ENCODE data around the gene C17orf78.
"Not testable (repeated sequence)": the region's sequence is repeated elsewhere in the genome, so short reads cannot be mapped to it uniquely, and the experiment has no call there.

C17orf78 gene

DNA sequence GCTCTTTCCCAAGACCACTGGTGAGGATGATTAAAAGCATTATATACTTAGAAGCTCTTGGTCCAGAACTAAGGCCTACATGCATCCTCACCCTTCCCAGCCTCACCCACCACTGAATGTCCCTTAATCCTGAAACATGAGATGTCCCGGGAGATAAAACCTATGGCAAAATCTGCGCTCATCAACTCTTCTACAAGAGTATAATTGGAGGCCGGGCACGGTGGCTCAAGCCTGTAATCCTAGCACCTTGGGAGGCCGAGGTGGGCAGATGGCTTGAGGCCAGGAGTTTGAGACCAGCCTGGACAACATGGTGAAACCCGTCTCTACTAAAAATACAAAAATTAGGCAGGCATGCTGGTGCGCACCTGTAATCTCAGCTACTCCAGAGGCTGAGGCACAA is 17.6 kb downstream of the C17orf78 start:
- no peak for DNase-seq (ENCODE audit: low read depth, low spot score)
- no peak overlapping the region for H3K4me3 ChIP-seq (ENCODE audit: low read depth, low read length)

DNA sequence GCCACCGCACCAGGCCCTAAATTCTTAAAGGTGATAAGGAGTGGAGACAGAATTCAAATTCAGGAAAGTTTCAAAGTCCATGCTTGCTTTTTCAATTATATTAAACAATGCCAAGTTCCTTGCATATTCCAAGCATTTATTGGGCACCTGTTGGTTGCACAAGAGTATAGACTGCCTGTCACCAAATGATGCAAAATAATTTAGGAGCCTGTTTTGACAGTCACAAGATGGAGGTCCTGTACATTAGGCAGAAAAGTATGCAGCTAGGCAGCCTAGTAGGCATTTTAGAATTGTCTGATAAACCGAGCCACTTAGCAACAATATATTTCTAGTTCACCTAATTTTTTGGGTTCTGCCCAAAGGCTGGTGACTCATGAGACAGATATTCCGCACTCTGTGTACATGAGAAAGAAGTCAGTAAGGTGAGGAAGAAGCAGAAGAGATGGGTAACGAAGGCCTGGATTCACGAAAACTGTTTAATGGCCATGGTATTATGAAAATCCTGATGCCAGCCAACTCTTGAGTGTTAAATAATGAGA is 23.5 kb downstream of the C17orf78 start:
- no peak for TF ChIP-seq CTCF (IDR thresholded peaks at IDR 0.05; ENCODE audit: low read depth, low read length)
- in situ Hi-C loops (cut with HindIII; ENCODE audit: low sequenced_read_pairs), result no loop called here
- H3K4me3 ChIP-seq (ENCODE audit: low read depth, low read length), result no peak overlapping the region
- DNase-seq (ENCODE audit: low read depth, low spot score), result peak; percentile 36

More for the DNA sequence above, 17.6 kb downstream of the C17orf78 start:
- in situ Hi-C loops (cut with HindIII; ENCODE audit: low sequenced_read_pairs), result no loop called here
- TF ChIP-seq CTCF (IDR thresholded peaks at IDR 0.05; ENCODE audit: low read depth, low read length), result no peak

DNA sequence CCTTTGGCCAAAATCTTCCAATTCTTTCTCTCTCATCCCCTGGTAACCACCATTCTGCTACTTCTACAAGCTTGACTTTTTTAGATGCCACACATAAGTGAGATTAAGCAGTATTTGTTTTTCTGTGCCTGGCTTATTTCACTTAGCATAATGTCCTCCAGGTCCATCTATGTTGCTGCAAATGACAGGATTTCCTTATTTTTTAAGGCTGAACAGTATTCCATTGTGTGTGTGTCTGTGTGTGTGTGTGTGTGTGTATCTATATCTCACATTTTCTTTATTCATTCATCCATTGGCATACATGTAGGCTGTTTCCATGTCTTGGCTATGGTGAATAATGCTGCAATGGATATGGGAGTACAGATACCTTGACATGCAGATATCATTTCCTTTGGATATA is 24.7 kb downstream of the C17orf78 start:
- in situ Hi-C loops (cut with HindIII; ENCODE audit: low sequenced_read_pairs), result no loop called here
- DNase-seq (ENCODE audit: low read depth, low spot score), result no peak
- H3K4me3 ChIP-seq (ENCODE audit: low read depth, low read length), result no peak overlapping the region
- no peak for TF ChIP-seq CTCF (IDR thresholded peaks at IDR 0.05; ENCODE audit: low read depth, low read length)

- DNase-seq (ENCODE audit: low read depth, low spot score); in situ Hi-C loops (cut with HindIII; ENCODE audit: low sequenced_read_pairs): not testable (repeated sequence)
- peak overlapping the region; percentile 76 for H3K4me3 ChIP-seq (ENCODE audit: low read depth, low read length)
These were observed 29.7 kb downstream of the C17orf78 start for GRCh38 chr17:37405522-37405921.

- no peak for TF ChIP-seq CTCF (IDR thresholded peaks at IDR 0.05; ENCODE audit: low read depth, low read length)
- in situ Hi-C loops (cut with HindIII; ENCODE audit: low sequenced_read_pairs), result no loop called here
These were observed 30.3 kb downstream of the C17orf78 start for GRCh38 chr17:37405955-37406634.

DNA sequence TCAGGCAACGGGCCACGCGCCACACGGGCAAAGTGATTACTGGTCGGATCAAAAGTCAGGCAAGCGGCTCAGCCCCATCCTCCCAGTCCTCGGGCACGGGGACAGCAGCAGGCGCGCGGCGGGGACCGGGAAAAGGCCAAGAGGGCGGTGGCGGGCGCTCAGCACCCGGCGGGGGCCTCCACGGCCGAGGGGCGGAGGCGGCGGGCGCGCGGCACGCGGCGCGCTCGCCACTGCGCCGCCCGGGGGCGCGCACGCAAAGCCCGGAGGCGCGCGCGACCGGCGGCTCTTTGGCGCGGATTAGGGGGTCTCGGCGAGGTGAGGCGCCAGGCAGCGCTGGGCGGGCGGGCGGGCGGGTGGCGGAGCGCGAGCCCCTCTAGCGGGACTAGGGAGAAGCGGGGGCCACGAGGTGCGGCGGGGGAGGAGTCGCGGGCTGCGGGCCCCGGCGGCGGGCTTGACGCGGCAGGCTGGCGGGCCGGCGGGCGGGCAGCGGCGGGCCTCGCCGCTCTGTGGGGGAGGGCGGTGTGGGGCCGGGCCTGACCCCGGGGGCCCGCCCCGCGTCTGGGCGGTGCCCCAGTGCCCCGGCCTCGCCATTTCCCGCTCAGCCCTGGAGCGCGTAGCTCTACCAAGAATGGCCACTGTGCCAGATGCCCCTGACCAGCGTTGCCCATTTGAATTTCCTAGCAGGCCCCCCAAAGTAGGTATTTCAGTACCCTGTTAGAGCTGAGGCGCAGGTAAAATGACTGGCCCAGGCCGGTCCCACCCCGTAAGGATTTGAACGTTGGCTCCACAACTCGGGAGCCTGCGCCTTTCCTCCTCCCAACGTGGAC is 31.1 kb downstream of the C17orf78 start, which contains the start of the genes ACACA and TADA2A:
Gene ACACA, minus strand, starts transcription at position 202 of the 827 bp plus-strand sequence. CDS start 537 bp downstream, outside the sequence.
Gene TADA2A, plus strand, starts transcription at position 252 of the 827 bp plus-strand sequence. CDS start 4,480 bp downstream, outside the sequence.
- H3K4me3 ChIP-seq (ENCODE audit: low read depth, low read length), result peak within 1 kb of the TSS; percentile 76
- peak; percentile 76 for DNase-seq (ENCODE audit: low read depth, low spot score)
- in situ Hi-C loops (cut with HindIII; ENCODE audit: low sequenced_read_pairs), result no loop called here
- TF ChIP-seq CTCF (IDR thresholded peaks at IDR 0.05; ENCODE audit: low read depth, low read length), result no peak

More at GRCh38 chr17:37405955-37406634, 30.3 kb downstream of the C17orf78 start:
- DNase-seq (ENCODE audit: low read depth, low spot score), result peak; percentile 27
- H3K4me3 ChIP-seq (ENCODE audit: low read depth, low read length), result peak overlapping the region; percentile 76

- not testable (repeated sequence) for H3K4me3 ChIP-seq (ENCODE audit: low read depth, low read length)
These were observed 32.3 kb downstream of the C17orf78 start for GRCh38 chr17:37408145-37408479.

More at GRCh38 chr17:37408145-37408479, 32.3 kb downstream of the C17orf78 start:
- in situ Hi-C loops (cut with HindIII; ENCODE audit: low sequenced_read_pairs); DNase-seq (ENCODE audit: low read depth, low spot score): not testable (repeated sequence)
